DMS153 treated with DMSO at 0.1 percent for 48 hours (cell line): ENCODE results near the gene CNRIP1.
A peak's percentile ranks its signal among the peaks of the same experiment; 100 is the strongest.

Source experiments
- DNase-seq: peaks from one replicate; lab custom pipeline; 2025; ENCODE audit not compliant: unreplicated experiment; lab: John Stamatoyannopoulos, UW

The CNRIP1 gene

GRCh38 chr2:68251855-68252399 lies 67.8 kb downstream of the CNRIP1 start:
- no peak for DNase-seq

DNA sequence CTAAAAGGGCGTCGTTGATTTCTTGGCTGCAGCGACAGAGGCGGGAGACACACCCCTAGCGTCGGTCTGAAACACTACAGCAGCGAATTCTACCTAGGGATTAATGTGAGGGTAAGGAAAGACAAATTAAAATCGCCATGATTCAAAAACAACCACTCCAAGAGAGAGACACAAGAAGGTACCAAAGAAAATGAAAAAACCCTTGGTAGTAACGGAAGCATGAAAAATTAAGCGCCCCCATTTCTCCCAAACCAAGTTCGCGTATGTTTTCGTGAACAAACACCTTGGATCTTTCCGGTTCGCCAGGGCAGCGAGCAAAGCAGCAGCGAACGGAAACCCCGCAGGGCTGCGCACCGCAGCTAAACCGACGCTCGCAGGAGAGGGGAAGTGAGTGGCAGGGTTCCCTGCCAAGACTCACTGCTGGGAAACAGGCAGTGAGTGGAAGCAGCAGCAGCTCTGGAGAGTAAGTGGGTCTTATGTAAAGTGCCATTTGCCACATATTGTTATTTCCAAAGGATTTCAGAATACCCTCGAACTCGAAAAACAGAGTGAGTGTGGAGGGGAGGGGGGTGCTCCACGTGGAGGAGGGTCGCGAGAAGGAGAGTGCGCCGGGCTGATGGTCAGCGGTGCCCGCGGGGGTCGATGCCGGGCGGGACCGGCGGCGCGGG lies 68.4 kb downstream of the CNRIP1 start:
- DNase-seq = peak; percentile 85

- DNase-seq = no peak
These were observed 69.0 kb downstream of the CNRIP1 start for GRCh38 chr2:68250652-68251186.

- DNase-seq = no peak
These were observed 69.6 kb downstream of the CNRIP1 start for GRCh38 chr2:68250196-68250595.

DNA sequence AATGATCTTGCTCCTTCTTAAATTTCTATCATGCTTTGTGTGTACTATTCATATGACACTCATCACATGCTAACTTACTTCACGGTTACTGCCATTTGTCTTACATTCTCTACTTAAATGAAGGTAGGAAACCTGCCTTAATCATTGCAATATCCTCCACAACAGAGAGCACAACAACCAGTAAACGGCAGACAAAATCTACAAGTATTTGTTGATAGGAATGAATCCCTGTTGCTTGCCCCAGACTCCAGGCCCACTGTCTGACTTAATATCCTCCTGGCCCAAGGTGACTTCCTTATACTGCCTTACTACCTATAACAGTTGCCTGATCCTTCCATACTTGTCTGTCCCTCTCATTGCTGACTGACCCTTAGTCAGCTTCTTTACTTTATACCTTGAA lies 70.9 kb downstream of the CNRIP1 start:
- no peak for DNase-seq

DNA sequence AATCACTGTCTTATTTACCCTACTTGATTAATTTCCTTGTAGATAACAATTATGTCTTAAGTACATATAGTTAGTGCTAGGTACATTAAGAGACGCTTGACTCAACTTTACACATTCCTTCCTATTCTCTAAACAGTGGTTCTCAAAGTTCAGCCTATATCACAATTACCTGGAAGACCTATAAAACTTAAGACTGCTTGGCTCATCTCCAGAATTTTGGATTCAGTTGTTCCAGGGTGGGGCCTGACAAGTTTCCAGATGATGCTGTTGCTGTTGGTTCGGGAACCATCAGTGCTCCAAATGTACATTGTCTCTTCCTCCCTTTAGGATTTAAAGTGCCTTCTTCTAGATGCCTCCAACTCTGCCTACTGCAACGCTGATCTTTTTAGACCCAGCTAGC lies 71.4 kb downstream of the CNRIP1 start:
- no peak for DNase-seq

- no peak for DNase-seq
These were observed 73.4 kb downstream of the CNRIP1 start for GRCh38 chr2:68246396-68246795.

DNA sequence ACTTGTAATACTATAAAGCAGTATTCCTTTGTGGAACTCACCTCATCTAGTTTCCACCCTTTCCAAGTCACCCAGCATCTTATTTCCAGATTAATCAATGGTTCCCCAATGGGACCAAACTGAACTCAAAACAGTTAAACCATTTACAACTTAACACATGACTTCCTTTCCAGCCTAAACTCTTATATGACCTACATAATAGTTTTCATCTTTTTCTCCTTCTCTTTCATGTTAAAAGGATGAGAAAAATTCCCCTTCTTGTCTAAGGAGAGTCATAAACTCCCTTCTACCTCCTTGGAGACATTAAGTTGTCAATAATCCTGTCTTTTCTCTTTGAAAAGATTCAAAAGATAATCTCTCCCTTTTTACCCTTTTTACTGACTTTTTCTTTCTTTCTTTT lies 74.1 kb downstream of the CNRIP1 start:
- no peak for DNase-seq

- no peak for DNase-seq
These were observed 74.7 kb downstream of the CNRIP1 start for GRCh38 chr2:68245066-68245465.

GRCh38 chr2:68244456-68244855 lies 75.3 kb downstream of the CNRIP1 start:
- DNase-seq = no peak
